NCI-H146 treated with DMSO at 0.1 percent for 48 hours (cell line): ENCODE data around the gene BARHL2.

ENCODE experiments used
- DNase-seq: peaks from one replicate; lab custom pipeline; 2025; ENCODE audit not compliant: unreplicated experiment; lab: John Stamatoyannopoulos, UW

The BARHL2 gene

GRCh38 chr1:90724926-90725656 lies 8.0 kb upstream of the BARHL2 start:
- DNase-seq = no peak

GRCh38 chr1:90724361-90724760 lies 7.3 kb upstream of the BARHL2 start:
- no peak for DNase-seq

GRCh38 chr1:90723590-90724108 lies 6.5 kb upstream of the BARHL2 start:
- DNase-seq = no peak

GRCh38 chr1:90722874-90723589 lies 5.9 kb upstream of the BARHL2 start:
- DNase-seq = no peak

GRCh38 chr1:90721210-90722194 lies 4.4 kb upstream of the BARHL2 start:
- DNase-seq = peak; percentile 59

GRCh38 chr1:90720145-90720636 lies 3.1 kb upstream of the BARHL2 start:
- no peak for DNase-seq

- DNase-seq = no peak
These were observed 2.4 kb upstream of the BARHL2 start for GRCh38 chr1:90719330-90720144.

- DNase-seq = no peak
These were observed 1.6 kb upstream of the BARHL2 start for GRCh38 chr1:90718411-90719329.

- DNase-seq = no peak
These were observed 736 bp upstream of the BARHL2 start for GRCh38 chr1:90717665-90718410.

GRCh38 chr1:90717356-90717664 lies 208 bp upstream of the BARHL2 start:
- DNase-seq = no peak

GRCh38 chr1:90716243-90716551 lies 905 bp downstream of the BARHL2 start:
- DNase-seq = no peak

GRCh38 chr1:90715309-90715708 lies 1.8 kb downstream of the BARHL2 start:
- DNase-seq = no peak

- no peak for DNase-seq
These were observed 2.6 kb downstream of the BARHL2 start for GRCh38 chr1:90714521-90714951.

GRCh38 chr1:90713741-90714509 lies 3.2 kb downstream of the BARHL2 start:
- DNase-seq = no peak

GRCh38 chr1:90712915-90713730 lies 4.0 kb downstream of the BARHL2 start:
- no peak for DNase-seq

- no peak for DNase-seq
These were observed 4.8 kb downstream of the BARHL2 start for GRCh38 chr1:90712153-90712856.
